Muscle layer of colon (tissue), 2 donors: ENCODE data around the gene TRIP13.
A peak's percentile ranks its signal among the peaks of the same experiment; 100 is the strongest.
"Not testable (repeated sequence)": the region's sequence is repeated elsewhere in the genome, so short reads cannot be mapped to it uniquely, and the experiment has no call there.

Source experiments
- H3K27ac ChIP-seq: one replicate; pipeline ENCODE4 v1.7.0; 2013; ENCODE audit warnings: low read depth, mild to moderate bottlenecking, low read length, moderate library complexity
- H3K27me3 ChIP-seq, 2 donors: one replicate each; pipeline ENCODE4 v1.7.0; 2013; ENCODE audit warnings: low read length in 2 of 2, mild to moderate bottlenecking in 2 of 2; ENCODE audit not compliant: insufficient read depth in 2 of 2, control insufficient read depth in 1 of 2
- H3K36me3 ChIP-seq: one replicate; pipeline ENCODE4 v1.7.0; 2013; ENCODE audit warnings: mild to moderate bottlenecking, low read length; ENCODE audit not compliant: insufficient read depth
- H3K4me1 ChIP-seq: one replicate; pipeline ENCODE4 v1.7.0; 2013; ENCODE audit warnings: mild to moderate bottlenecking, low read length; ENCODE audit not compliant: insufficient read depth
- H3K4me3 ChIP-seq, 2 donors: one replicate each; pipeline ENCODE4 v1.7.0; 2013; ENCODE audit warnings: low read length in 2 of 2, low read depth in 1 of 2, mild to moderate bottlenecking in 1 of 2, moderate library complexity in 1 of 2
- H3K9ac ChIP-seq: one replicate; pipeline ENCODE4 v1.7.0; 2013; ENCODE audit warnings: low read length
- H3K9me3 ChIP-seq: one replicate; pipeline ENCODE4 v1.7.0; 2013; ENCODE audit warnings: mild to moderate bottlenecking, low read length
- donor health status: abdominal sarcoma.
- donor health status: Adenocarcinoma of cecum.

Gene TRIP13

GRCh38 chr5:850511-851006 lies 42.1 kb upstream of the TRIP13 start, which contains the start of gene ZDHHC11:
Gene ZDHHC11 (minus strand): TSS chr5:850986. CDS start chr5:850602, 384 bp downstream.
- Histone ChIP-seq H3K27me3 (peaks cover 8 to 34% of the 10 kb centered on the region in 2 donors), H3K9me3 (no peaks in the 10 kb centered on the region), H3K4me1 (no peaks in the 10 kb centered on the region), H3K36me3 (no peaks in the 10 kb centered on the region), H3K9ac (no peak within 1 kb of the TSS), H3K4me3 (peak within 1 kb of the TSS in 1 of 2 donors; percentile 23), H3K27ac (no peak within 1 kb of the TSS)

GRCh38 chr5:851076-851475 lies 41.6 kb upstream of the TRIP13 start:
- no peaks in the 10 kb centered on the region for H3K36me3 ChIP-seq
- no peak overlapping the region for H3K27ac ChIP-seq
- no peak overlapping the region for H3K9ac ChIP-seq
- no peaks in the 10 kb centered on the region for H3K9me3 ChIP-seq
- H3K4me1 ChIP-seq: no peaks in the 10 kb centered on the region
- H3K27me3 ChIP-seq: peaks cover 8 to 34% of the 10 kb centered on the region in 2 donors
- H3K4me3 ChIP-seq: no peak overlapping the region

GRCh38 chr5:851553-851952 lies 41.1 kb upstream of the TRIP13 start:
- Histone ChIP-seq H3K9ac (no peak overlapping the region), H3K4me3 (no peak overlapping the region), H3K9me3 (no peaks in the 10 kb centered on the region), H3K27ac (no peak overlapping the region), H3K4me1 (no peaks in the 10 kb centered on the region), H3K27me3 (peaks cover 8 to 34% of the 10 kb centered on the region in 2 donors), H3K36me3 (no peaks in the 10 kb centered on the region)

GRCh38 chr5:852018-852417 lies 40.7 kb upstream of the TRIP13 start:
- peaks cover 8 to 34% of the 10 kb centered on the region in 2 donors for H3K27me3 ChIP-seq
- H3K27ac ChIP-seq: no peak overlapping the region
- no peaks in the 10 kb centered on the region for H3K36me3 ChIP-seq
- no peak overlapping the region for H3K4me3 ChIP-seq
- no peak overlapping the region for H3K9ac ChIP-seq
- H3K9me3 ChIP-seq: no peaks in the 10 kb centered on the region
- no peaks in the 10 kb centered on the region for H3K4me1 ChIP-seq

GRCh38 chr5:852431-853401 lies 40.0 kb upstream of the TRIP13 start:
- Histone ChIP-seq H3K36me3 (no peaks in the 10 kb centered on the region), H3K9ac (no peak overlapping the region), H3K9me3 (no peaks in the 10 kb centered on the region), H3K4me1 (no peaks in the 10 kb centered on the region), H3K27me3 (peaks cover 8 to 34% of the 10 kb centered on the region in 2 donors), H3K27ac (no peak overlapping the region), H3K4me3 (no peak overlapping the region)

- not testable (repeated sequence) for H3K4me3 ChIP-seq, H3K4me1 ChIP-seq, H3K27ac ChIP-seq, H3K9ac ChIP-seq, H3K36me3 ChIP-seq, H3K9me3 ChIP-seq
- peaks cover 8 to 34% of the 10 kb centered on the region in 2 donors for H3K27me3 ChIP-seq
Observed at GRCh38 chr5:853416-854090, 39.1 kb upstream of the TRIP13 start.

GRCh38 chr5:854217-854616 lies 38.5 kb upstream of the TRIP13 start:
- Histone ChIP-seq H3K4me3 (no peak overlapping the region), H3K27me3 (peaks cover 8 to 29% of the 10 kb centered on the region in 2 donors), H3K9ac (no peak overlapping the region), H3K4me1 (no peaks in the 10 kb centered on the region), H3K27ac (no peak overlapping the region), H3K9me3 (no peaks in the 10 kb centered on the region), H3K36me3 (no peaks in the 10 kb centered on the region)

- Histone ChIP-seq H3K4me3 (no peak overlapping the region), H3K27me3 (peaks cover 1 to 20% of the 10 kb centered on the region in 2 donors)
Observed at GRCh38 chr5:854966-855743, 37.5 kb upstream of the TRIP13 start.

GRCh38 chr5:855771-856530 lies 36.7 kb upstream of the TRIP13 start:
- Histone ChIP-seq H3K27me3 (peaks cover 0 to 14% of the 10 kb centered on the region in 2 donors), H3K27ac (no peak overlapping the region), H3K4me3 (no peak overlapping the region), H3K9ac (no peak overlapping the region), H3K36me3 (no peaks in the 10 kb centered on the region), H3K4me1 (no peaks in the 10 kb centered on the region), H3K9me3 (no peaks in the 10 kb centered on the region)

More at GRCh38 chr5:854966-855743, 37.5 kb upstream of the TRIP13 start:
- Histone ChIP-seq H3K9me3 (no peaks in the 10 kb centered on the region), H3K36me3 (no peaks in the 10 kb centered on the region), H3K4me1 (no peaks in the 10 kb centered on the region), H3K9ac (no peak overlapping the region), H3K27ac (no peak overlapping the region)

- Histone ChIP-seq H3K27me3 (peaks cover 0 to 14% of the 10 kb centered on the region in 2 donors), H3K36me3 (no peaks in the 10 kb centered on the region), H3K27ac (no peak overlapping the region), H3K9ac (no peak overlapping the region), H3K4me3 (no peak overlapping the region), H3K9me3 (no peaks in the 10 kb centered on the region), H3K4me1 (no peaks in the 10 kb centered on the region)
Observed at GRCh38 chr5:856531-857425, 35.9 kb upstream of the TRIP13 start.
